KOPT-K1 (cell line): ENCODE measurements around the gene OR10H3.

ENCODE experiments used
- H3K27ac ChIP-seq: fragments of 200-600 bp; sonication (generic); 2 replicates; pipeline ENCODE4 v1.5.1; 2016; ENCODE audit warnings: antibody characterized with exemption, mild to moderate bottlenecking, low read depth, low read length; ENCODE audit not compliant: poor library complexity, severe bottlenecking
- H3K36me3 ChIP-seq: fragments of 200-600 bp; sonication (generic); 2 replicates; pipeline ENCODE4 v1.5.1; 2017; ENCODE audit warnings: antibody characterized with exemption, mild to moderate bottlenecking, low read length, moderate library complexity; ENCODE audit not compliant: insufficient read depth
- H3K9me3 ChIP-seq: fragments of 200-600 bp; sonication (generic); 2 replicates; pipeline ENCODE4 v1.5.1; 2017; ENCODE audit warnings: antibody characterized with exemption, low read length, mild to moderate bottlenecking; ENCODE audit not compliant: insufficient read depth, poor library complexity, severe bottlenecking

The OR10H3 gene

DNA sequence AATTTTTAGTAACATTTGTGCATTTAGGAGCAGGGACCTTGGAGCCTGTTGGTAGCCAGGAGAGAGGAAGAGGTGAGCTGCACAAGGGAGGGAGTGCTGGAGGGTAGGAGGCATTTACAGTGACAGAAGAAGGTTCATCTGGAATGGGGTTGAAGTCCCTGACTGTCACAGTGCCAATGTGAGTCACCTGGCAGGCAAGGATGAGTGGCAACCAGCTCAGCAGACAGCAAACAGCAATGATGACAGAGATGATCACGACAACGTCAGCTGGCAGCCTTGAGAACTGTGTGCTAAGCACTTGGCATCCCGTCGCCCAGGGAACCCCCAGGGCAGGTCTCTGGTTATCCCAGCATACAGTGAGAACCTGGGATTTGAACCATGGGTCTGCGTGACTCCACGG lies 52.3 kb downstream of the OR10H3 start:
- Histone ChIP-seq H3K36me3 (no peaks in the 10 kb centered on the region), H3K9me3 (no peaks in the 10 kb centered on the region), H3K27ac (no peak overlapping the region)
